K562 (cell line): ENCODE results near the gene NR2C2AP. TPM values are rescaled to one million over a fixed set of nuclear protein-coding genes. Genes with fewer than 3 reads are reported as not detected.

Source experiments
- ARID3A ChIP-seq: IDR thresholded peaks from 2 replicates; pipeline ENCODE4 v1.6.1; 2012; ENCODE audit warnings: low read depth, low read length, improper control_type of control experiment, borderline replicate concordance
- BCL6 ChIP-seq: fragments of 250-450 bp; sonication (Bioruptor Pico); IDR thresholded peaks from 2 replicates; pipeline ENCODE4 v1.4.0; 2020
- C11orf30 ChIP-seq: fragments of 450-650 bp; IDR thresholded peaks from 2 replicates; pipeline ENCODE4 v1.6.1; 2016; ENCODE audit warnings: low read depth, mild to moderate bottlenecking
- EZH2 ChIP-seq: IDR thresholded peaks from 2 replicates; pipeline ENCODE4 v1.6.1; 2012; ENCODE audit warnings: low read depth, mild to moderate bottlenecking, inconsistent platforms, low read length, borderline replicate concordance
- FOXA3 ChIP-seq, 2 experiments: fragments of 450-650 bp in 1 of 2; sonication (generic) in 1 of 2; formaldehyde crosslinking; IDR thresholded peaks in 1 of 2; conservative IDR thresholded peaks in 1 of 2; 2 replicates each; pipeline versions ENCODE4 v1.4.0 to v1.8.0; 2020 to 2022; ENCODE audit warnings: mild to moderate bottlenecking in 2 of 2, missing genetic modification reagents in 1 of 2
- GABPB1 ChIP-seq: sonication (generic); formaldehyde crosslinking; IDR thresholded peaks from 2 replicates; pipeline ENCODE4 v1.8.0; 2022; ENCODE audit warnings: mild to moderate bottlenecking, missing genetic modification reagents
- KDM5B ChIP-seq: fragments of 200-600 bp; sonication (generic); IDR thresholded peaks from 2 replicates; pipeline ENCODE4 v1.6.1; 2012; ENCODE audit warnings: low read depth, mild to moderate bottlenecking, moderate library complexity, low read length, control low read depth, inconsistent platforms; ENCODE audit not compliant: insufficient replicate concordance
- MYC ChIP-seq, 2 experiments: fragments of 250-450 bp in 1 of 2; sonication (Bioruptor Pico) in 1 of 2; IDR thresholded peaks; 2 replicates each; pipeline versions ENCODE4 v1.5.1 to v1.6.1; 2012 to 2021; ENCODE audit warnings: low read depth in 2 of 2, borderline replicate concordance in 1 of 2, improper control_type of control experiment in 1 of 2, low read length in 1 of 2, mild to moderate bottlenecking in 1 of 2, moderate library complexity in 1 of 2
- NFIC ChIP-seq: fragments of 450-650 bp; IDR thresholded peaks from 2 replicates; pipeline ENCODE4 v1.6.1; 2017; ENCODE audit warnings: mild to moderate bottlenecking, inconsistent platforms
- NR3C1 ChIP-seq: sonication (generic); formaldehyde crosslinking; IDR thresholded peaks from 2 replicates; pipeline ENCODE4 v1.8.1; 2022; ENCODE audit warnings: missing genetic modification reagents
- PBX2 ChIP-seq, 2 experiments: IDR thresholded peaks in 1 of 2; conservative IDR thresholded peaks in 1 of 2; 2 replicates each; pipeline ENCODE4 v1.6.1; 2016; ENCODE audit warnings: low read depth in 2 of 2, mild to moderate bottlenecking in 1 of 2, missing compliant biosample characterization in 1 of 2, missing genetic modification characterization in 1 of 2, moderate library complexity in 1 of 2
- RBM17 ChIP-seq: fragments of 200-400 bp; formaldehyde crosslinking; IDR thresholded peaks from 2 replicates; pipeline ENCODE4 v1.6.1; 2017; ENCODE audit warnings: low read depth, mild to moderate bottlenecking, low read length, borderline replicate concordance
- RHOXF2B ChIP-seq: fragments of 250-450 bp; sonication (Bioruptor Pico); conservative IDR thresholded peaks from 2 replicates; pipeline ENCODE4 v1.5.1; 2021
- RNF2 ChIP-seq: sonication (generic); IDR thresholded peaks from 2 replicates; pipeline ENCODE4 v1.6.1; 2016
- TBP ChIP-seq: optimal IDR thresholded peaks from 2 replicates; pipeline ENCODE3; 2011; ENCODE audit warnings: low read depth, low read length, improper control_type of control experiment
- ZBTB12 ChIP-seq: fragments of 250-450 bp; sonication (Bioruptor Pico); IDR thresholded peaks from 2 replicates; pipeline ENCODE4 v1.4.0; 2020
- ZBTB34 ChIP-seq: fragments of 250-450 bp; sonication (Bioruptor Pico); IDR thresholded peaks from 2 replicates; pipeline ENCODE4 v1.8.0; 2021; ENCODE audit warnings: mild to moderate bottlenecking, moderate library complexity
- ZFP91 ChIP-seq: sonication (generic); formaldehyde crosslinking; IDR thresholded peaks from 2 replicates; pipeline ENCODE4 v1.8.0; 2022; ENCODE audit warnings: mild to moderate bottlenecking, missing genetic modification reagents
- ZSCAN29 ChIP-seq: fragments of 450-650 bp; IDR thresholded peaks from 2 replicates; pipeline ENCODE4 v1.6.1; 2017
- polyA plus RNA-seq, 8 experiments: library from polyadenylated mRNA; depleted of rRNA in 4 of 8; stranded (reverse) in 5 of 8; unstranded in 3 of 8; fragments of >200 nt; fragmentation: Nextera tagmentation in 2 of 8; fragmentation: Illumina TruSeq in 1 of 8; extraction: Ambion mirVana in 2 of 8; extraction: Trizol in 1 of 8; gene quantifications; 2 replicates each; pipeline versions ENCODE4 v1.2.1 to v1.2.3, GENCODE V29; 2011 to 2014; ENCODE audit warnings: inconsistent platforms in 1 of 8, missing spikeins in 1 of 8
- total RNA-seq, 7 experiments: library from RNA; depleted of rRNA in 6 of 7; stranded (reverse); fragments of >200 nt in 6 of 7; fragmentation: Illumina TruSeq in 2 of 7; extraction: Trizol in 2 of 7; gene quantifications; 2 replicates each; pipeline versions ENCODE4 v1.2.1 to v1.2.3, GENCODE V29; 2011 to 2021; ENCODE audit warnings: low replicate concordance in 1 of 7

NR2C2AP gene
- total and polyA plus RNA-seq, 9 of the 15 experiments (the other 6 are each of a cell fraction or from before 2014, with no cell fraction given): 23.7 to 77.4 (median 32.4) TPM

GRCh38 chr19:19224852-19225494 is 21.8 kb upstream of the NR2C2AP start (continued):
- TF ChIP-seq ZBTB34 (CRISPR knock-in tag) (no peak), MYC (IDR thresholded peaks at IDR 0.05; ENCODE audit: low read depth, low read length) (peak; percentile 93), MYC (CRISPR knock-in tag; IDR thresholded peaks at IDR 0.05; ENCODE audit: borderline replicate concordance, low read depth) (no peak), TBP (no peak), PBX2 (CRISPR knock-in tag; IDR thresholded peaks at IDR 0.05; ENCODE audit: low read depth) (no peak), PBX2 (tag; conservative IDR thresholded peaks at IDR 0.05; ENCODE audit: low read depth) (no peak), KDM5B (no peak), NFIC (peak; percentile 80), EZH2 (no peak), BCL6 (CRISPR knock-in tag) (no peak), ARID3A (no peak), C11orf30 (no peak), RNF2 (peak; percentile 86), FOXA3 (CRISPR knock-in tag; conservative IDR thresholded peaks at IDR 0.05 in 1 of 2, IDR thresholded peaks at IDR 0.05 in 1 of 2) (peak in 1 of 2 experiments; percentile 87; a peak in 2 of 4 replicates), ZSCAN29 (no peak), ZBTB12 (CRISPR knock-in tag) (no peak), RHOXF2B (no peak), RBM17 (no peak), ZFP91 (peak; percentile 69; the same call in 1 of the 2 replicates), NR3C1 (peak; percentile 93), GABPB1 (CRISPR knock-in tag) (peak; percentile 83)
